ENCODE data around the gene SEMA6A. TPM values are rescaled to one million over a fixed set of nuclear protein-coding genes. Genes with fewer than 3 reads are reported as not detected.

SEMA6A gene
- total RNA-seq, 1 donor from 2014 or later = 46.9 TPM

DNA sequence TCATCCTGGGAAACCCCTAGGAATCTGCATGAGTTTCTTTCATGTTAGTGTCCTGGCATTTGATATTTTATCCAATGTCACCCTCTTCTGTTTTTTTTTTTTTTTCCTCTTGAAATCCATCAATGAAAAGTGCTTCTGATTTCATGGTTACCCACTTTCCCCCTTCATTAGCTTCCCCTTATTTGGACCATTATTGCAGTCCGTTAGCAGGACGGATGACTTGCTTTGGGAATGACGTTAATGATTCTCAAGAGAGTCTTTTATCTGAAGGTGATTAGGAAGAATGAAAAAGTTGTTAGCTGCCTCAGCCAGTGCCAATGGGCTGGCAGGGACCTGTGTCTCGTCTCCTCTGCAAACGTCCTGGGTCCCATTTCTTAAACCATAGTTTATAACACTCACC lies 134.7 kb downstream of the SEMA6A start:
- DNase-seq = no peak

DNA sequence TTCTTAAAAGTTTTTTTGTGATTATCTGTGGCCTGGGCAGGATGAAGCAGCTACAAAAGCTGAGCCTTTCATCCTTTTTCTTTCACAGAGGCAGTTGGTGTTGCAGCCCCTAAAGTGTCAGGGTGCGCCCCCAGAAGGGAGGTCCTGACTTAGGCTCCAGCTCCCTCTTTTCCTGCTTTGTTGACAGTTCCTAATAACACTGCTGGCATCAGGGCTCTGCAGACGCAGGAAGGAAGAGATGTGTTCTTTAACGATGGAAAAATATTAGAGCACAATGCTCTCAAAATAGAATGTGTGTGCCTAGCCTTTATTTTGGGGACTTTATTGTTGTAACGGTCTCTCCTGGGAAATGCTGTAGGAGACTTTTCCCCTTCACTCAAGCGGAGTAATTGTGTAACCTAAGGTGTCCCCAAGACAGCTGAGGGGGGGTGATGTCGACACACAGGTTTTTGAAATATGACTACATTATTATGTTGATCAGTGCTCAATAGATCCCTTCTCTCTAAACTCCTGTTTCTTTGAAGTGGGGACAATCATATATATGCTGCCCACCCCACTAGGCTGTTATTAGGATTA lies 135.6 kb downstream of the SEMA6A start:
- no peak for DNase-seq

DNA sequence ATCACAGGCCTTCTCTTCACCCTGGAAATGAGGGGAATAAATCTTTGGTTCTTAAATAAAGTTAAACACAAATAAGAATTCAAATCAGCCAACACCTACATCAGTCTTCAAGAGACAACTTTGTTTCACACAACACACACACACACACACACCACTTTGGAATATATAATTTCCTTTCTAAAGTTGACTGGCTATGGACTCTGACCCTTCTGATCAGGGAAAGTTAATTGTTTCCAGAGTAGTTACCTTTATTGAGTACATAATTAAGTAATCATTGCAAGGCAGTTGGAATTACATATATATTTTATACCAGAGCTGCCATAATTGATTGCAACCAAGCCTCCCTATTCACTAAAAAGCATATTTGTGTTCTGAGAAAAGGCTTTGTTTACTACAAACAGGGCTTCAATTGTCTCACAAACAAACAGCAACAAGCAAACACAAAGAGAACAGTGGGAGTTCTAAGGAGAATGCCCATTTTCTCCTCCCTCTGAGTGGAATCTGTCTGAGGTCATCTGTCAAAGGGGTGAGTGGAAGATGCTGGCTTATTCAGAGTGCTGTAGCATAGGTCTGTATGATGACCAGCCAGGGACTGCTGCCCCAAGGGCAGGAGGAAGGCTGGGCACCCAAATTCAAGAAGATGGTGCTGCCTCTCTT lies 136.6 kb downstream of the SEMA6A start:
- DNase-seq = no peak

DNA sequence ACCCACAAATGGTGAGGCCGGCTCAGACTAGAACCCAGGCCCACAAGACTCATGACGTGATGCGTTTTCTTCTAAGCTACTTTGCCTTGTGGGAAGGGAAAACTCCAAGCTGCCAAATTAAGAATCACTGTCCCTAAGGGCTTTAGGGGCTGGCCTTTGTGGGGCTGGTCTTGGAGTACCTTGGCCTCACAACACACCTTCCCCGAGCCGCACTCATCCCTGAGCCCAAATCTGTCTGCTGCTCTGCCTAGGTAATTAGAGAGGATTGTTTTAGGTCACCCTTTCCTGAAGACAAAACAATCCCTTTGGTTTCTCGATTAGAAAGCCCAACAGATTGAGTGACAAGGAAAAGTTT lies 137.3 kb downstream of the SEMA6A start:
- no peak for DNase-seq

DNA sequence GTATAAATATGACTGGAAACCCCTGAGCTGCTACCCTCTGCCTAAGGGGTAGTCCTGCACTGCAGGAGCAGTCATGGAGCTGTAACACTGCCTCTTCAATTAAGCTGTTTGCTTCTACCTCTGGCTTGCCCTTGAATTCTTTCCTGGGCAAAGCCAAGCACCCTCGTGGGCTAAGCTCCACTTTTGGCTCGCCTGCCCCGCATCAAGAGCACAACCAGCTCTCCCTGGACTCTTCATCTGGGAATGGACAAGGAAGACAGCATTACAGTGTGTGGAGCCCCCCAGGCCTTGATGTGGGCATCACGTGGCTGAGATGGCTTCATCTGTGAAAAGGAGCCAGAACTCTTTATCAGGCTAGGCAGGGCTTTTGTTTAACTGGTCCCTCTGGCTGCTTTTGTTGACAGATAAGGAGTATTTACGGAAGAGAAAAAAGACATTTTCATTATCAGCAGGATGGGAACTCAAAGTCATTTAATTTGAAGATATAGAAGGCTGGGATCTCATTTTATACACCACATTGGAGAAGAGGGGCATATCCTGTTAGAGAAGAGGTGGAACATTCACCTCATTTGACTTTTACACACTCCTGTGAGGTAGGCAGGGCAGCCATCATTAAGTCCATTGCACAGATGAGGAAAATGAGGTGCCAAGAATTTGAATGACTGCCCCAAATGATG lies 137.8 kb downstream of the SEMA6A start:
- DNase-seq = no peak

DNA sequence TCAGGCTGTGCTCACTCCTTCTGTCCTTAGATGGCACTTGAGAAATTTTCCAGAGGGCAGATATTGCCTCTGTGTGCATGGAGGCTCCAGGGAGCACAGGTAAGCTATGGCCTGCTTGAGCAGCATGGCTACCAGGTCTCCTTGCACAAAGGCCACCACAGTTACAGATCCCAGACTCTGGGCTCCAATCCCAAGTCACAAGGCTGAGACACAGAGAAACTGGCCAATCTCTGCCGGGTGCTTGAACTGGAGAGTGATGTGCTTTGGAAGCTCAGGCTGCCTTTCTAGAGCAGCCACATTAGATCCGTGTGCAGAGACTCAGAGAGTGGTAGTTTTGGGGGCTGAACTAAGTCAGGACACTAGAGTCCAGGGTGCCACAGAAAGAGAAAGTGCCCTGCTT lies 145.7 kb downstream of the SEMA6A start:
- no peak for DNase-seq

DNA sequence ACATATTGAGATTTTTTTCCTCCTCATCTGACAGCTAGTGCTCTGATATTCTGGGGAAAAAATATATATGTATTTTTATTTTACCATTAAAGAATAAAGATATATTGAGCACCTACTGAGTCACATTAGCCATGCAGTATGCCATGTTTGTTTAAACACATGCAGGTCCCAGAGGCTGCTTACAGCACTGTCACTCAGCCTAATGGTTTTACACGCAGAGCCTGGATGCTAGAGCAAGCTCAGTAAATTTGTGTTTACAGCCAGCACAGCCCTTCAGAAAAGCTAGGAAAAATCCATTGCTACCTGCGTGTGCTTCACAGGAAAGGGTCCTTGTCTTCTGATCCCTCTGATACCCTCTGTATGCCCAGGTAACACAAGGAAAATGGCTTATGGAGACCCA lies 146.2 kb downstream of the SEMA6A start:
- DNase-seq = no peak

DNA sequence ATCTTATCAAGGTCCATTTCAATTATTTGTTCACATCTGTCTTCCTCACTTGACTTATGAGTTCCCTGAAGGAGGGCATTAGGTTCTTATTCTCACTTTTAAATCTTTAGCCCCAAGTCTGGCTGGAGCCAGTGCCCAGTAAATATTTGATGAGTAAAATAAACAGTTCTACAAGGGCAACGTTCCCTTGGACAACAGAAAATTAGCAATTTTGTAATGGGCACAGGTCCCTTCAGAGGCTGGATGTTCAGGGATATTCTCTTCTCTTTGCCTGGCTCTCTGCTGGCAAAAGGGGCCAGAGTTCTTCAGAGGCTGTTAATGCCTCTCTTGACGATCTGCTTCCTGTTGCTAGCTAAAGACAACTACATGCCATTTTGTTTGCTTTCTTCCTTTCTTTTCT lies 149.7 kb downstream of the SEMA6A start:
- DNase-seq = no peak

DNA sequence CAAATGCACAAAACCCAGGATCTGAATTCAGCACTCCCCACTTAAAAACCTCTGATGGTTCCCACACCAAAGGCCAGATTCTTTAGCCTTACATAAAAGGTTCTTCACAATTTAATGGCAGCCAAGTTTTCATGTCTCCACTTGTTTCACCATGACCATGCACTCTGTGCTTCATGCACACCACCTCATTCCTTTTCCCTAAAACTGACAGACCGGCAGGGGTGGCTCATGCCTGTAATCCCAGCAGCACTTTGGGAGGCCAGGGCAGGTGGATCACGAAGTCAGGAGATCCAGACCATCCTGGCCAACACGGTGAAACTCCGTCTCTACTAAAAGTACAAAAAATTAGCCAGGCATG lies 150.4 kb downstream of the SEMA6A start:
- DNase-seq = no peak

DNA sequence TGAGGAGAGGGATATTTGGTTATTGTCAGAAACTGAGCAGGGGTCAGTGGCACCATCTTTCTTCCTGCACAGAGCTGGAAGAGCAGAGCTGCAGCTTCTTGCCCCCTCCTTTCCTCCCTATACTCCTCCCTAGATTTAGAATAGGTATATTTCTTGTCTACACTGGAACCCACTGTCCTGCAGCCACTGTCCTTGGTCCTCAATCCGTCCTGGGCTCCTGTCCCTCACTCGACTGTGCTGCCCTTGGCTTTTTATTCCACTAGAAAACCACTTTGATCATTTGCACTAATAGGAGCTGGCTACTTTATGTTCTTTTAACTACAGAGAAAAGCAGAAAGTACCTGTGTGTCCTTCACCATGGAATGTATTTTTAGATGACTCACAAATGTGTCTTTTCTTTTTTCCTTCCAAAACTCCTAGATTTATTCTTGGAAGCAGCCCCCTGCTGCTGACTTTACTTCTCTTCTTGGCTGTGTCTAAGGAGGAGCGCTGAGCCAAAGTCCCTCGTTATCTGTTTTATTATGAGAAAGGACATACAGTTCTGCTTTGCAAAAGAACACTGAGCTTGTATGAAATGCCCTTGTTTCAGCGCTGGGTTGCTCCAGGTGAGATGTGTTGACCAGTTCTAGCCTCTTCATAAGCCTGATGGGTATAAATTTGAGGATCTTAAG lies 150.9 kb downstream of the SEMA6A start:
- no peak for DNase-seq

DNA sequence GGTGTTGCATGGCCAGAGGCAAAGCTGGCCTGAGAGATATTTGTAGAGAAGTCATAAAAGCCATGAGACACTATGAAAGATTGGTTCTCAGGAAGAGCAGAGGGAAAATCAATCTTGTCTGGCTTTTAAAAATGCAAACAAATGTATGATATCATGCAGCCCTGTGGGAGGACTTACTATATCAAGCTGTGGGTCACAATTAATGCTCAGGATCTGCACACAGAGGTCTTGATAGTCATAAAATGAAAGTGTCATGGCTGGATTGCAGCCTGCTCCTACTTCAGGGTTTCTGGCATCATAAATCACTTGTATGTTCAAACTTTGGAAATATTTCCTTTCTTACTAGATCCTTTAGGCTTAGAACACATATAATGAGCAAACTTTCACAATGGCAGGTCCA lies 151.5 kb downstream of the SEMA6A start:
- DNase-seq = no peak

DNA sequence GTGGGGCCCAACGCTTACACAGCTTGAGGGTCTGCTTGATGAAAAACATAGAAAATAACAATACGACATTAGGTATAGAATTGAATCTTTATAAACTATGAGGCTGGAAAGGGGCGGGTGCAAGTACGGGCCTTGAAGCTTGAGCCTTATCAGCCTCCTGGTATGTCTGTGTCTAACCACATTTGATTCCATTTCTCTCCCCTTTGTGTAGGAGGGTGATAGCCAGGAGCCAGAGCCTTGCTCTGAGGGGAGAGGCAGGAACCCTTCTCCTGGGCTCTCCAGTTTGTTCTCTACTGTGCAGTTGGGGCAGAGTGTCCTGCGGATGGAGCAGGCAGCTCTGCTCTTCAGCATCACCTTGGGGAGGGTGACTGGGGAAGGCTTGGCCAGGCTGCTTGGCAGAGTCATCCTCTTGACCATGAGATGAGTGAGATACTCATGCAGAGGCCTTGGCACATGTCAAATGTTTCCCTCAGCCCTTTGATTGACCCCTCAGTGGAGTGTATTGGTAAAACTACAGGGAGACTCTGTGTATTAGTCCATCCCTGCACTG lies 153.5 kb downstream of the SEMA6A start:
- DNase-seq = no peak

DNA sequence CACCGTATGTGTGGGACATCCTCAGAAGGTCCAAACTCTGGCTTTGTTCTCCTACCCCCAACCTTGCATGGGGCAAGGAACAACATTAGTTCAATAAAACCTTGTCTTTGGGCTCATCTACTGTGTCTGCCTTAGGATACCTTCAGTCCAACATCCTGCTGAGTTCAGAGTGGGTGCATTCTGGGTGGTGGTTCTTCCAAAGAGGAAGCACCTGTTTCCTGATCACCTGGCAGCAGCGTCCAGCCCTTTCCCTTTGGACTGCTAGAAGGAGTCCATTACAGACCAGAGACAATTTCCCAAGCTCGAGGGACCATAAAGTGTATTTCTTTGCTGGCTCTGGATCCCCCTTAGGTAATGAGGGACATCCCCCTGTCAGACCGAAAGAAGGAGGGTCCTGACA lies 154.1 kb downstream of the SEMA6A start:
- DNase-seq = peak; percentile 4

DNA sequence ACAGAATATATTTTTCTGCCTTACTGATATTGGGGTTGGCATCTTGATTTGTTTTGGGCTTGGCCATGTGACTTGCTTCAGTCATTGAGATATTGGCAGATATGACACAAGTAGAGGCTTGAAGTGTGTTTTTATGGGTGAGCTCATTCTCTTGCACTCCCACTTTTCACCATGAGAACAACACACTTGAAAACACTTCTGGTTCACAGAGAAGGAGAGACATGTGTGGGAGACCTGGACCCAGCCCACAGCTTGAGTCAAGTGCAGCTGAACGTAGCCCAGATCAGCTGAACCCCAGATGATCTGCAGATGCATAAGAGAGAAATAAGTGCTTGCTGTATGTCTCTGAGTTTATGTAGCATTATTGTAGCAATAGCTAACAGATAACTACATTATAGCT lies 155.4 kb downstream of the SEMA6A start:
- DNase-seq = no peak

DNA sequence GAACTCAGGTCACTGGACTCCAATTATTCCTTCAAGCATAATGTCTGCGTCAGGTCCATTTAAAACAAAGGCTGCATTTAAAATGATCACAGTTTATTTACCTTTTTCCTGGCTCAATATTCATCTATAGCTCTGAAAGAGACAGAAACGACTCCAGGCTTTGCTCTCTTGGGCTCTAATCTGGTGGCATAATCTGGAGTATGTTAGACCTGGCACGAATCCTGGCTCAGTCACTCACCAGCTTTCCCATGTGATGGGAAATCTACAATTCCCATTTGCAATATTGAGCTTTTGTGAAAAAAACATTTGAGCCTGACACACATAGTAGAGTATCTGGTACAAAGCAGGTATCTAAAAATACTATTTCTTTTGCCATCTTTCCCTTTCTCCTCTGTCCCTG lies 155.8 kb downstream of the SEMA6A start:
- DNase-seq = no peak

DNA sequence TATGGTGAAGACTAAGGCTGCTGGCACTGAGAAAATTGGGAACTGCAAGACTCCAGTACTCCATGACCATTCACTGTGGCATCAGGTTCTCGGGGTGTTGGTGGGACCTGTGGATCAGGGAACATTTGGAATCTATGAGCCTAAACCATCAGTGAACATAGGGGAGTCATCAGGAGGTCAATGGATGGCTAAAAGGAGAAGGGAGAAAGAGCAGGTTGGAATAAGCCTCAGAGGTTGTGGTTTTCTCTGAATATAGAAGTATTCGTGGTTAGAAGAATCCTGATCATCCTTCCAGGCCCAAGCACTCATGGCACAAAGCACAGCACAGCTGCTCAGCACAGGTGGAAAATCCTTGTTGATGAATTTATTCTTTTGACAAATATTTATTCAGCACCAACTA lies 156.6 kb downstream of the SEMA6A start:
- DNase-seq = no peak

DNA sequence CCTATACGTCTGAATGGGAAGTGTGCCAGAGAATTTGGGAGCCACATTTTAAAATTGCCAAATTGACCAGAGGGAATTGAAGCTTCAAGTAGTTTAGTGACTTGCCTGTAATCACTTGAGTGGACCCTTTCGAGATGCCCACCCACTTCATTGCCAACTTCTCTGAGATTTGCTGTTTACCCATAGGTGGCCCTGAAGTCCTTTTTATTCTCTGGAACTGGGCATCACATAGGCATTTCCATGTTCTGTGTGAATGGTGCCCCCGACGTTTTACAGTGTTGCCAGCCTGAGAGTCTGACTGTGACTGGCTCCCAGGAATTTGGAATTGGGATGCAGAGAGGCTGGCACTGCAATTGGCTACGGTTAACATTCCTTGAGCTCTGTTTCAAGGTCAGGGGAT lies 158.6 kb downstream of the SEMA6A start:
- DNase-seq = no peak

DNA sequence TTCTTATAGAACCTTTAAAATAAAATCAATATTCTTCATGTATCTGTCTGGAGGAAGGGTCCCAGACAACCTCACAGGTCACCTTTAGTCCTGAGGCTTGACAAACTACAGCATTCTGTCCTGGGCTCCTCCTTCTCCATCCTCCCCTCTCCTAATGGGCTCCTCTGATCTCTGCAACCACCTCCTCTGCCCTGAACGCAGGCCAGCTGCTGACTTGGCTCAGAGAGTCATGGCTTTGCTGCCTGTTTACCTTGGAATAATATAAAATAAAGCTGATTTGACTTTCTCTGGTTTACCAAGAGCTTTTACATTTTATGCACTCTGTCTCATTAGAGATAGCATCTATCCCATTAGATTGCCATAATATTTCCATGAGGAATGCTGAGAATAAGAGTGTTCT lies 159.4 kb downstream of the SEMA6A start:
- DNase-seq = no peak

DNA sequence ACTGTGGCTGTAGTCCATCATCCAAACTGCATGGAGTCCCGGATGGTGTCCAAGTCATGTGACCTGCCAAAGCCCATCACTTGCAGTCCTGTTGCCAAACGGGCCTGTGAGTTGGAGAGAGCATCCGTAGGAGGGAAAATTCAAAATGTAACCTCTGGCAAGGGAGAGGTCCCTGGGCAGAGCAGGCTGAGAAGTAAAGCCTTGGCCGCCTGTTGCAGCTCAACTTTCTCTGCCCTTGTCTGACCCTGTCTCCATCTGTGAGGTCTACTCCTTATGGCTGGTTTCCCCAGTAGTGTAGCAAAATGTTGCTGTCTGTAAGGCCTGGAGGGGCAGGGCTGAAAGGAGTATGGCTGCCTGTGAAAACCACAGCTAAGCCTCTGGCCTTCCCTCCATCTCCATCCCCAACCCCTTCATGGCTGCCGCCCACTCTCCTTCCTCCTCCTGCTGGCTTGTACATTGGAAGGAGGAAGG lies 163.5 kb downstream of the SEMA6A start:
- DNase-seq = no peak

DNA sequence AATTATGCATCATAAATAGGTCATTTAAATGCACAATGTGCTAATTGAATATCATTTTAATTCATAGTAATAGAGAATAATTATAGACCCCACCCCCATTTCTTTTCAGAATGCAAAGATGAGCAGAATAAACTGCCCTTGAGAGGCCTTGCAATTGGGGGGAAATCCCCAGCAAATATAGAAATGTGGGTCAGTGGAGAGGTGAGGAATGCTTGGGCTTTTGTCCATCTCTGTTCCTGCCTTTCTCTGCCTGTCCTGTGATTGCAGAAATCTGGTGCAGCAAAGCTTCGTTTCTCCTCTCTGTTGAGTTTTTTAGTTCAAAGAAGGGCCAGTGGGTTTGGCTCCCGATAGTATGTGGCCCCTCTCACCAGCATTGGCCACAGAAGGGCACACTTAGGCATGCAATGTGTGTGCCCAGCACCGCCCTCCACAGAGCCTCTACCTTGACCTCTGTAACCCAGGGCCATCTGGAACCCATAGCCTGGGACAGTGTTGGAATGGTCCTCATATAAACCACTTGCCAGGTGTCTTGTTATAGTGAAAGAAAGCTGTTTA lies 164.2 kb downstream of the SEMA6A start:
- no peak for DNase-seq

DNA sequence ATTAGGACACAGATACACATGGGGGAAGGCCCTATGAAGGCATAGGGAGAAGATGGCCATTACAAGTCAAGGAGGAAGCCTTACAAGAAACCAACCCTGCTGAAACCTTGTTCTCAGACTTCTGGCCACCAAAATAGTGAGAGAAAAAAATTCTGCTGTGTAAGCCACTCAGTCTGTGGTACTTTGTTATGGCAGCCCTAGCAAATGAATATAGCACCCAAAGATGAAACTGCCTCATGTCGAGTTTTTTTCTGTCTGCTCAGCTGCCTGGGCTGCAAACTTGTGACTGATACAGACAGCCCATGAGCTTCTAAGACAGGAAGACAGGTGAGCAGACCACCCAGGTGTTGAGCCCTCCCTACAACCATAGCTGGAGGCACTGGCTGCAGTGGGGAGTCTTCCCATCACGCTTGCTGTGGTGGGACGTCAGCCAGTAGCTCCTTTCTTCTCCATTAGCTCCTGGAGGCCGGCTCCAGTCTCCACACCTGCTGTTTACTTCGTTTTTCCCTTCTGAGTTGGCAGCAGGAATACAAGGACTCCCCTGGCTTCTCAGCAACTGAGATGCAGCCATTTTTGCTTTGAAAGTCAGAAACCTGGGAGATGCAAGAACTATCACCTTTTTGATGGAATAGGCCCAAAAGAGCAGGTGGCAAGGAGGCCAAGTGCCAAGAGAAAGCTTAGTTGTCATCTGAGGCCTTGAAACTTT lies 164.9 kb downstream of the SEMA6A start:
- no peak for DNase-seq

DNA sequence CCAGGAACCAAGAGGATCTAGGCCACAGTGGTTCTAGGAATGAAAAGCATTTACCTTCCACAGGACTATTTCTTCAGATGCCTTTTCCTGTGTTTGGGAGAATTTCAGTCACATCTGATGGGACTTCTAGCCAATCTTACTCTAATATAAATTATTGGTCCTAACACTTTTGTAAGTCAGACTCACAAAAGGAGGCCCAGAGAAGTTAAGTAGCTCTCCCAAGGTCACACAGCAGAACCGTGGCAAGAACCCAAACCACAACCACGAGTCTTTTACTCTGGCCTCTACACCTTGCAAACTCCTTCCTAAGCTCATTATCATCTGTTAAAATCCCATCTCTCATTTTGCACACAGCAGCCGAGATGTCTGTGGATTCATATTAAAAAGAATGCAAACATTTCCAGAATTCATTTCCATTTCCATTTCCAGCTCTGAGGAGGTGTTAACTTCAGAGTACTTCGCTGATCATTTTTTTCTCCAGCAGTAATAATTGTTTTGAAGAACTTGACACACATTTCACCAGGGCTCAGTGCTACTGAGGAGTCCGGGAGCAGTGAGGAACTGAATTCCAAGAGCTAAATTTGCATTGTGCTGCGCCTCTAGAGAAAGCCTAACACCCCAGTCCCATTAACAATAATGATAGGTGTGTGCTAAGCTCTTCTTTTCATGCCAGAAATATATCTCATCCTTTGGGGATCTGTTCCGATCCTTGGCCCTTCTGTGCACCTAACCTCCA lies 168.1 kb downstream of the SEMA6A start:
- DNase-seq = no peak
